HTERT RPE-1 (cell line): ENCODE results near the gene FBXL13.
"Not testable (repeated sequence)": the region's sequence is repeated elsewhere in the genome, so short reads cannot be mapped to it uniquely, and the experiment has no call there.

Experiments
- in situ Hi-C: fragments of 300-500 bp; cut with MboI; formaldehyde crosslinking; loops from 4 replicates; pipeline ENCODE4 v1.14.3; 2020; ENCODE audit warnings: low sequenced_read_pairs

The FBXL13 gene

DNA sequence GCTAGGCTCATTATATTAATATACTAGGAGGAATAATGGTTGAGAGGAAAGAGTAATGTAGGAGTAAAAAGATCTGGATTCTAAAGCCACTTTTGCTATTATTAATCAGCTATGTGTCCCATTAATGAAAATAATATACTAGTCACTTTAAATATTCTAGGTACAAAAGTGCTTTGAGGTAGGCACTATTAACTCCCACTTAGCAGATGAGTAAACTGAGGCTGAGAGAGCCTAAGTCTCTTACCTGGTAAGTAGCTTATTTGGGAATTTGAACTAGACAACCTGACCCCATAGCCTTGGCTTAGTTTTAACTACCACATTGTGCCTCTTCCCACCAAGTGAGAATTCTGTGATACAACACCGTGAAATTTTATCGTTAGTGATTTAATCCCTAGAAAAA lies 6.3 kb upstream of the FBXL13 start:
- in situ Hi-C loops: no loop called here

DNA sequence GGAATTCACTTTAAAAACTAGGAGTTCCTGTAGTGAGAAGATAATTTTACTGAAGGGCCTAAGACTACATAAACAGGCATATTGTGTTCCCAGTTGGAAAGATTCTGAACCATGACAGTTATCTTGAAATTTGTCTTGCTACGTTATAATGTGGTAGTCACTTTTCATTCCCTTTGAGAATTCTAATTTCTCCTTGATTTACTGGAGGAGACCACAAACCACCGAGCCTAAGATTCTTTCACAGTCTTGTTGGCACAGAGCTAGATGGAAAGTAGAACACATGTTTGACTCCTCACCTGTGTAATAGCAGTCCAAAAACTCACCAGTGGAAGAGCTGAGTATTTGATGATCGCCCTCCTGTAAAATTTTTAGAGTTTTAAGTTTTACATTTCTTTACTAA lies 5.2 kb upstream of the FBXL13 start:
- in situ Hi-C loops: no loop called here

DNA sequence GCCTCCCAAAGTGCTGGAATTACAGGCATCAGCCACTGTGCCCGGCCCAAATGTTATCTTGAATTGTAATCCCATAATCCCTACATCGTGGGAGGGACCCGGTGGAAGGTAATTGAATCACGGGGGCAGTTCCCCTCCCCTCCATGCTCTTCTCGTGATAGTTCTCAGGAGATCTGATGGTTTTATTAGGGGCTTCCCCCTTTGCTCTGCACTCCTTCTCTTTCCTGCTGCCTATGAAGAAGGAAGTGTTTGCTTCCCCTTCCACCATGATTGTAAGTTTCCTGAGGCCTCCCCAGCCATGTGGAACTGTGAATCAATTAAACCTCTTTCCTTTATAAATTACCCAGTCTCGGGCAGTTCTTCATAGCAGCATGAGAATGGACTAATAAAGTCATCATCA lies 3.6 kb upstream of the FBXL13 start:
- in situ Hi-C loops: not testable (repeated sequence)

DNA sequence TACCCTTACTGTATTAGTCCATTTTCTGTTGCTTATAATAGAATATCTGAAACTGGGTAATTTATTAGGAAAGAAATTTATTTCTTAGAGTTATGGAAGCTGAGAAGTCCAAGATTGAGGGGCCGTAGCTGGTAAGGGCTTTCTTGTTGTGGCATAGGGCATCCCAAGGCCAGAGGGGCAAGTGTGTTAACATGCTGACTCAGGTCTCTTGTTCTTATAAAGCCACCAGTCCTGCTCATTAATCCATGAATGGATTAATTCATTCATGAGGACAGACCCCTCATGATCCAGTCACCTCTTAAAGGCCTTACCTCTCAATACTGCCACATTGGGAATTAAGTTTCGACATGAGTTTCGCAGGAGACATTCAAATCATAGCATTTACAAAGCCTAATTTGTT lies 2.7 kb upstream of the FBXL13 start:
- in situ Hi-C loops: no loop called here

DNA sequence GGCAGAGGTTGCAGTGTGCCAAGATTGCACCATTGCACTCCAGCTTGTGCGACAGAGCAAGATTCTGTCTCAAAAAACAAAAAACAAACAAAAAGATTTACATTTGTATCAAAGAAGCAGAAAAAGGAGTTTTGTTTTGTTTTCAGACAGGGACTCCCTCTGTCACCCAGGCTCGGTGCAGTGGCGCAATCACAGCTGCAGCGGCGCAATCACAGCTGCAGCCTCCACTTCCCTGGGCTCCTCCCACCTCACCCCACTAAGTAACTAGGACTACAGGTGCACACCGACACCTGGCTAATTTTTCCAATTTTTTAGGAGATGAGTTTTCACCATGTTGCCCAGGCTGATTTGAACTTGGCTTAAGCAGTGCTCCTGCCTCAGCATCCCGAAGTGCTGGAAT lies 2.2 kb upstream of the FBXL13 start:
- in situ Hi-C loops: no loop called here

DNA sequence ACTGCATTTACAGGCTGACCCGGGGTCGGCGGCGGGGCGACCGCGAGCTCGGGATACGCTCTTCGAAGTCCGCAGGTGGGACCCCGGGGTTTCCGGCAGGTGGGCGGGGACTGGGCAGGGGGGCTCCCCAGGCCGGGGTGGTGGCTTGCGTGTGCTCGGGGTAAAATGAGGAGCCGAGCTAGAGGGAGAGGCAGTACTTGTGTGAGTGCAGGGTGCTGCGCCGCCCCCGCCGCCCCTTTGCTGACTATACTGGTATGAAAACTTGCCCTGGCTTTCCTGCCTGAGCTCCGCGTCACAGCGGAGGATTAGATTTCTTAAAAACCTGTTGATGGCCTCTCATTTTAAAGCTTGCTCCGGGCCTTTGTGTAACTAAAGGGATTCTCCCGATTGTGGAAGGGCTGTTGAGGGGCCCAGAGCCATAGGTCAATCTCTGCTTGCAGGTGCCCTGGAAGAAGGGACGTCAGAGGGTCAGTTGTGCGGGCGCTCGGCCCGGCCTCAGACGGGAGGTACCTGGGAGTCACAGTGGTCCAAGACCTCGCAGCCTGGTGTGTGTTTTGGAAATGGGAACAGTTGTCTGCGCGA lies 832 bp upstream of the FBXL13 start:
- in situ Hi-C loops: no loop called here

DNA sequence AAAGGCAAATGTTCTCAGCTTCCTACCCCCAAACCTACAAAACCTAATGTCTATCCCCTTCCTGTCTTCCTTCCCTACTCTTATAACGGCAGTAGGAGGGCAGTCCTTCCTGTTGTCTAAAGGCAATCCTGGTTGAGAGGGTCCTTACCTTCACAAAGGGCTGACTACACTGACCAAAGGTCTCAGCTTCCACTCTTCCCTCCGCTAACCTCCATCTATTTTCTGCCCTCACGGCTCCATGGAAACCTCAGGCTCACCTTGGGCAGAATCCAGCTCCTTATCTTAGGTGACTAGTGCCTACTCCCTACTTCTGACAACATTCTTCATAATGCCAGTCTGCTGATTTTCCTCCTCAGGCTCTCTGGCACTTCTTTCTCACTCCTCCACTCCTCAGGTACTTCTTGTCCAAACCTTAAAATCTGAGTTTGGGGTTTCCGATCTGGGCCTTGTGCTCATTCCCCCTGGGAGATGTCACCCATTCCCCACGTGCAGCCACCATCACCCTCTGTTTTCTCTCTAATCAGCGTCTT lies 542 bp downstream of the FBXL13 start:
- in situ Hi-C loops: no loop called here

DNA sequence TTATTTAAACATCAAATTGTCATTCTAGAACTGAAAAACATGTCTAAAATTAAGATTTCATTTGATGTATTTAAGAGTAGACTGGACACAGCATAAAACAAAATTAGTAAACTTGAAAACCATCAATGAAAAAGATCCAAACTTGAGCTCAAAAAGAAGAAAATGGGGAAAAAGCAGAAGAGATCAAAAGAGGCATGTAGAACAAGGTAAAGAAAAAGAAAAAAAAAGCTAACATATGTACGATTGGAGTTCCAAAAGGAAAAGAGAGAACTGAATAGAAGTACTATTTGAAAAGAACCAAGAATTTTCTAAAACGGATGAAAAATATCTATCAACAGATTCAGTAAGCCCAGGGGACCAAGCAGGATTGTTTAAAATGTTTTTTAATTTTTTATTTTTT lies 3.6 kb downstream of the FBXL13 start:
- in situ Hi-C loops: no loop called here

DNA sequence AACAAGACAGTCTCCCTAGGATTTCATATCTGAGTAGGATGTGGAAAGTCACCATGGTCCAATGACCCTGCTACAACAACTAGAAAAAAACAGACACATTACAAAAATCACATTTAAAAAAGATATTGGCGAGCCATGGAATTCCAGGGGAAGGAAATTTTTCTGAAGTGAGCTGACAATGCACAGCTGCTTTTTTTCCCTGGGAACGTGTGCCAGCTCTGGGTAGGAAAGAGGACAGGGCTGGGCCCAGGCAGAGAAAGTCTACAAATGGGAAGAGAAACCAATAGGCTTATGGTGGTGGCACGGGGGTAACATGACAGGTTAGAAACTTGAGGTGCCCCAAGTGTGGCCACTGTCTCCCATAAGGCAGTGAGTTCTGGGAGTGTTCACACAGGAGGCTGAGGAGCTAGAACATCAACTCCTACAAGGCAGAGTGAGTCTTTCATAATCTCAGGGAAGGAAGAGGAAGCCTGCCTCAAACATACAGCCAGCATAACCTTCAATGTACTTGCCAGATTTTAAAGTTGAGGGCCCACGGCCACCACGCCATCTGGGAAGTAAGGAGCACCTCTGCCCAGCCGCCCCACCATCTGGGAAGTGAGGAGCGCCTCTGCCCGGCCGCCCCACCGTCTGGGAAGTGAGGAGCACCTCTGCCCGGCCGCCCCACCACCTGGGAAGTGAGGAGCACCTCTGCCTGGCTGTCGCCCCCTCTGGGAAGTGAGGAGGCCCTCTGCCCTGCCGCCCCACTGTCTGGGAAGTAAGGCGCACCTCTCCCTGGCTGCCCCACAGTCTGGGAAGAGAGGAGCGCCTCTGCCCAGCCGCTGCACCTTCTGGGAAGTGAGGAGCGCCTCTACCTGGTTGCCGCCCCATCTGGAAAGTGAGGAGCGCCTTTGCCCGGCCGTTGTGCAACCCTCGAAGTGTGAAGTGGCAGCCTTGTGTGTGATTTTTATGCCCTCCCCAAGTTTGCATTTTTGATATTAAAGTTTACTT lies 5.9 kb downstream of the FBXL13 start:
- in situ Hi-C loops: no loop called here

DNA sequence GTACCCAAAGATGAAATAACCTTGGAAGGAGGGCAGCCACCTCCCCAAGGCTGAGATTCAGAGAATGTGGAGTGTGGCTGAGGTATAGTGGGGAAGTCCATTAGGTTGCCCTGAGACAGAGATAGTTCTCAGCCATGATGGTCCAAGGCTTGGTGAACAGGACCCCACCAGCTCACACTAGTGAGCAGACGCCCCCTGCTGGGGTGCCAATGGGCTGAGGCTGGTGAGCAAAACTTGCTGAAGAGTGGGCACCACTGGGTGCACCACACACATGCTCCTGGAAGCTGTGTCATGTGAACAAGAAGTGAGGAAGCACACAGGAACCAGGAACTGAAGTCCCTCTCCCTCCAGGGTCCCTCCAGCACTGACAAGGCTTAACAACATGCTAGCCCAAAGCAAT lies 8.9 kb downstream of the FBXL13 start:
- in situ Hi-C loops: no loop called here

DNA sequence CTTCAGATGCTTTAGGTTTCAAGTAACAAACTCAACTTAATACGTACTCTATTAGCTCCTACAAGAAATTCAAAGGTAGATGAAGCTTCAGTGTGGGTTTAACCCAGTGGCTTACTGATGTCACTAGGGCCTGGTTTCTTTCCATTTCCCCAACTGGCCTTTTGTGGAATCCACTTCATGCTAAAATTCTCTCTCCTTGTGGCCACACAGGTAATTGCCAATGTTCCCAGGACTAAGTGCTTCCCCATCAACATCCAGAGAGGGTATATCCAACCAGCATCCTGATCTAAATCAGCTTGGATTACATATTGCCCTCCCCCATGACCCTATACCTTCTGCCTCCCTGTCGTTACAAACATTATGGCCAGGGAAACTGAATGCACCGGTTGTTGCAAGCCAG lies 10.7 kb downstream of the FBXL13 start:
- in situ Hi-C loops: no loop called here

DNA sequence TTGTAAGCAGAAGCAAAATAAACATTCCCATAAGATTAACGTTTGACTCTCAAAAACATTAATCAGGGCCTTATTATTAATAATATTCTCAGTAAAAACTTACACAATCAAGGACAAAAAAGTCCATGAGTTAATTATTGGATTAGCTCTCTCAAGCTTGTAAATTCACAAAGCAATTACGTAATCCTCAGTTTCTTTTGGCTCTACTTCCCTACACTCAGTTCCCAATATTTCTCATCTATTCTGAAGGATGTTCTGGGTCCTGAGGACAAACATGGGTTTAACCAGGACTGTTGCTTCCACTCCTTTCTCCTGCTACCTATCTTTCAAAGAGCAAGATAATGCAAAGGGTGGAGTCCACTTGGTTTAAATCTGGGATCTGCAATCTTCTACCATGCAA lies 15.1 kb downstream of the FBXL13 start:
- in situ Hi-C loops: no loop called here

DNA sequence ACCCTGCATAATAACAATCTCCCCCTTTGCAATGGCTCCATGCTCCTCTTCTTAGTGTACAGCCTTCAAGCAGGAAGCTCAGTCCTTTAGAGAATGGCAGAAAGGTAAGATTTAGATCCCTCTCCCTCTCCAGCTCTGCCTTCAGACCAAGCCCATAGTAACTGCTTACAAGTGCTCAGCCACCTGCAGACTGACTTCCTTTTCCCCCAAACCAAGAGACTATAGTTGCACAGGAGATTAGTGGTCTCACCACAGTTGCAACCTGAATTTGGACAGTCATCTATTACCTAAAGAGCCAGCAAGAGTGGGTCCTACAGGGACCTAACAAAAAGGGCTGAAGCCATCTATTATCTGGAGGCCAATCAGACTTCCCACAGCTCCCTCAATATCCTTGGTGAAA lies 16.5 kb downstream of the FBXL13 start:
- in situ Hi-C loops: no loop called here

DNA sequence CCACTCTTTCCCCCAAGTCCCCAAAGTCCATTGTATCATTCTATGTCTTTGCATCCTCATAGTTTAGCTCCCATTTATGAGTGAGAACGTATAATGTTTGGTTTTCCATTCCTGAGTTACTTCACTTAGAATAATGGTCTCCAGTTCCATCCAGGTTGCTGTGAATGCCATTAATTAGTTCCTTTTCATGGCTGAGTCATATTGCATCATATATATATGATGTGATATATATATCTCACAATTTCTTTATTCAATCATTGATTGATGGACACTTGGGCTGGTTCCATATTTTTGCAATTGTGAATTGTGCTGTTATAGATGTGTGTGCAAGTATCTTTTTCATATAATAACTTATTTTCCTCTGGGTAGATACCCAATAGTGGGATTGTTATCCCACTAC lies 18.6 kb downstream of the FBXL13 start:
- in situ Hi-C loops: not testable (repeated sequence)

DNA sequence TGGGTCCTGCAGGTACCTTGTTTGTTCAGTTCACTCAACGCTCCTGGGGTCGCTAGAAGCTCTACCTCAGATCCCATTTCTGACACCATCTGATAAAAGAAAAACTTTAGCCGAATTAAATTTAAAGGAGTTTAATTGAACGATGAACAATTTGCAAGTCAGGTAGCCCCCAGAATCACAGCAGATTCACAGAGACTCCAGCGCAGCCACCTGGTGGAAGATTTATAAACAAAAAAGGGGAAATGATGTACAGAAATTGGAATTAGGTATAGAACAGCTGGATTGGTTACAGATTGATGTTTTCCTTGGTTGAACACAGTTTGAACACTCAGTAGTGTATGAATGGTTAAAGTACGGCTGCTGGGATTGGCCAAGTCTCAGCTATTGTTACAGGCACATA lies 23.1 kb downstream of the FBXL13 start:
- in situ Hi-C loops: no loop called here

DNA sequence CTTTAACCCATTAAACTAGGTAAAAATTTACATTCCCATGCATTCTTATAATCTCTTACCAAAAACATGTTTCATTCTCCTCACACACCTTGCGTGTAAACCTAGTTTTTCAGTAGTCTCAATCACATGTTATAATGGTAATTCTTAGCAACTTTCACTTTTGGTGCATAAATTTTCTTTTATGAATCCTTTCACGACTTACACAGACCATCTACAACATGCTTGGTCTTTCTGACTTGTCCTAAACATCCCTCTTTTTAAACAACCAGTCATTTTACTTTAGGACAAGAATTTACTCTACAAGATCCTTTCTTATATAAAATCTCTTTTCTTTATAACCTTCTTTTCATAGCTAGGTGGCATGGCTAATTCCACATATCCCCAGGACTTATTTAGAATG lies 25.8 kb downstream of the FBXL13 start:
- in situ Hi-C loops: no loop called here

DNA sequence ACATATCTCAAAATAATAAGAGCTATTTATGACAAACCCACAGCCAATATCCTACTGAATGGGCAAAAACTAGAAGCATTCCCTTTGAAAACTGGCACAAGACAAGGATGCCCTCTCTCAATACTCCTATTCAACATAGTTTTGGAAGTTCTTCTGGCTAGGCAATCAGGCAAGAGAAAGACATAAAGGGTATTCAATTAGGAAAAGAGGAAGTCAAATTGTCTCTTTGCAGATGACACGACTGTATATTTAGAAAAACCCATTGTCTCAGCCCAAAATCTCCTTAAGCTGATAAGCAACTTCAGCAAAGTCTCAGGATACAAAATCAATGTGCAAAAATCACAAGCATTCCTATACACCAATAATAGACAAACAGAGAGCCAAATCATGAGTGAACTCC lies 32.8 kb downstream of the FBXL13 start:
- in situ Hi-C loops: not testable (repeated sequence)

DNA sequence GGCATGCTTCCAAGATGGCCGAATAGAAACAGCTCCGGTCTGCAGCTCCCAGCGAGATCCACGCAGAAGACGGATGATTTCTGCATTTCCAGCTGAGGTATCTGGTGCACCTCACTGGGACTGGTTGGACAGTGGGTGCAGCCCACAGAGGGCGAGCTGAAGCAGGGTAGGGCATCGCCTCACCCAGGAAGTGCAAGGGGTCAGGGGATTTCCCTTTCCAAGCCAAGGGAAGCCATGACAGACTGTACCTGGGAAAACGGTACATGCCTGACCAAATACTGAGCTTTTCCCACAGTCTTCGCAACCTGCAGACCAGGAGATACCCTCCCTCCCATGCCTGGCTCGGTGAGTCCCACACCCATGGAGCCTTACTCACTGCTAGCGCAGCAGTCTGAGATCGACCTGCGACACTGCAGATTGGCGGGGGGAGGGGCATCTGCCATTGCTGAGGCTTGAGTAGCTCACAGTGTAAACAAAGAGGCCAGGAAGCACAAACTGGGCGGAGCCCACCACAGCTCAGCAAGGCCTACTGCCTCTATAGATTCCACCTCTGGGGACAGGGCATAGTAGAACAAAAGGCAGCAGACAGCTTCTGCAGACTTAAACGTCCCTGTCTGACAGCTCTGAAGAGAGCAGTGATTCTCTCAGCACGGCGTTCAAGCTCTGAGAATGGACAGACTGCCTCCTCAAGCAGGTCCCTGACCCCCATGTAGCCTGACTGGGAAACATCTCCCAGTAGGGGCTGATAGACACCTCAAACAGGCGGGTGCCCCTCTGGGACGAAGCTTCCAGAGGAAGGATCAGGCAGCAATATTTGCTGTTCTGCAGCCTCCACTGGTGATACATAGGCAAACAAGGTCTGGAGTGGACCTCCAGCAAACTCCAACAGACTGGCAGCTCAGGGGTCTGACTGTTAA lies 36.5 kb downstream of the FBXL13 start:
- in situ Hi-C loops: not testable (repeated sequence)

DNA sequence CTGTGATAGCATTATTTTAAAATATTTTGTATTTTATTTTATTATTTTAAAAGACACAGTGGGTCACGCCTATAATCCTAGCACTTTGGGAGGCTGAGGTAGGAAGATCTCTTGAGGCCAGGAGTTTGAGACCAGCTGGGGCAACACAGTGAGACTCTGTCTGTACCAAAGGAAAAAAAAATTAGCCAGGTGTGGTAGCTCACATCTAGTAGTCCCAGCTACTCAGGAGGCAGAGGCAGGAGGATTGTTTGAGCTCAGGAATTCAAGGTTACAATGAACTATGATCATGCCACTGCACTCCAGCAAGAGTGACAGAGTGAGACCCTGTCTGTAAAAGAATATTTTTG lies 37.1 kb downstream of the FBXL13 start:
- in situ Hi-C loops: no loop called here

DNA sequence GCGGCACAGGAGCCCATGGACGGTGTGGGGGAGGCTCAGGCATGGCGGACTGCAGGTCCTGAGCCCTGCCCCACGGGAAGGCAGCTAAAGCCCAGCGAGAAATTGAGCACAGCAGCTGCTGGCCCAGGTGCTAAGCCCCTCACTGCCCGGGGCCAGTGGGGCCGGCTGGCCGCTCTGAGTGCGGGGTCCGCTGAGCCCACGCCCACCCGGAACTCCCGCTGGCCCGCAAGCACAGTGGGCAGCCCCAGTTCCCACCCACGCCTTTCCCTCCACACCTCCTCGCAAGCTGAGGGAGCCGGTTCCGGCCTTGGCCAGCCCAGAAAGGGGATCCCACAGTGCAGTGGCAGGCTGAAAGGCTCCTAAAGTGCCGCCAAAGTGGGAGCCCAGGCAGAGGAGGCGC lies 40.3 kb downstream of the FBXL13 start:
- in situ Hi-C loops: not testable (repeated sequence)

DNA sequence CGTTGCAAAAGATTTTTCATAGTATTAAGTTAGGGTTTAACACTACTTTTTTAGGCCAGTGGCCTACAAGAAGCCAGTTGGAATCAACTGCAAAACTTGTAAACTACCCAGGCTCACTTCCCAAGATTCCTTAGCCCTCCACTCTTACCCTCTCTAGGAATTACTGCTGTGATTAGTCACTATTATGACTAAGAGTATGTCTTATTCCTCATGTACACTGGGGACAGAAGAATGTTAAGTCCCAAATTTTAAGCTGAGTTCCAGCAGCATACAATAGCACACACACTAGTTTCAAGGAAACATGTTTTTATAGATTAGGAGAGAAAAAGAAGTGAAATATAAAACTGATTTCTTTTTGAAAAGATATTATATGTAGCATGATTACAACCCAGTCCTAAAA lies 42.8 kb downstream of the FBXL13 start:
- in situ Hi-C loops: no loop called here
